Activated T-helper 17 cell treated with anti-CD3 and anti-CD28 coated beads, Interleukin-2, amount 50 U/mL, for 72 hours (primary cell): ENCODE measurements around the gene MYH14. TPM values are rescaled to one million over a fixed set of nuclear protein-coding genes. Genes with fewer than 3 reads are reported as not detected.

Experiments
- ATAC-seq: fragments of 150-1000 bp; cut with Tn5 transposase; replicated peaks from 2 replicates; pipeline ENCODE4 v1.10.0; 2021; ENCODE audit warnings: mild to moderate bottlenecking, moderate library complexity
- H3K27ac Mint-ChIP-seq: one replicate; pipeline ENCODE4 v1.8.0; 2022; ENCODE audit warnings: mixed read lengths
- H3K27me3 Mint-ChIP-seq: one replicate; pipeline ENCODE4 v1.8.0; 2022; ENCODE audit warnings: mixed read lengths
- H3K36me3 Mint-ChIP-seq: one replicate; pipeline ENCODE4 v1.8.0; 2022; ENCODE audit warnings: low read depth, mild to moderate bottlenecking, mixed read lengths
- H3K4me1 Mint-ChIP-seq: one replicate; pipeline ENCODE4 v1.8.0; 2022; ENCODE audit warnings: mixed read lengths
- H3K4me3 Mint-ChIP-seq: one replicate; pipeline ENCODE4 v1.8.0; 2022; ENCODE audit warnings: mild to moderate bottlenecking, mixed read lengths
- H3K9me3 Mint-ChIP-seq: one replicate; pipeline ENCODE4 v1.8.0; 2022; ENCODE audit warnings: mixed read lengths
- total RNA-seq, 2 donors: library from RNA; stranded (reverse); gene quantifications; one replicate each; pipeline ENCODE4 v1.2.3, GENCODE V29; 2022

The MYH14 gene
- total RNA-seq, 2 donors from 2014 or later, result not detected

GRCh38 chr19:50290011-50290410, 86.6 kb downstream of the MYH14 start:
- H3K36me3 Mint-ChIP-seq, result no peaks in the 10 kb centered on the region
- no peak overlapping the region for H3K4me3 Mint-ChIP-seq
- H3K27me3 Mint-ChIP-seq, result peaks cover 42% of the 10 kb centered on the region
- no peak overlapping the region for H3K27ac Mint-ChIP-seq
- H3K9me3 Mint-ChIP-seq, result peaks cover 9% of the 10 kb centered on the region
- ATAC-seq, result no peak
- H3K4me1 Mint-ChIP-seq, result no peaks in the 10 kb centered on the region

DNA sequence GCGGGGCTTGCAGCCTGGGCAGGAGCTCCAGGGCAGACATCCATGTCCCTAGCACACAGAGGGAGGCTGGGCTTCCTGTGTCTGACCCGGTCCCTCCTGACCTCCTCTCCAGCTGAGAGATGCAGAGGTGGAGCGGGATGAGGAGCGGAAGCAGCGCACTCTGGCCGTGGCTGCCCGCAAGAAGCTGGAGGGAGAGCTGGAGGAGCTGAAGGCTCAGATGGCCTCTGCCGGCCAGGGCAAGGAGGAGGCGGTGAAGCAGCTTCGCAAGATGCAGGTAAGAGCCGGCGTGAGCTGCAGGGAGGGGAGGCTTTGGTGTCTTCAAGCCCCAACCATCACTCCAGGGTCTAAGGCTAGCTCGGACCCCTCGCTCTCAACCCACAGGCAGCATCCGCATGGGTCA, 87.4 kb downstream of the MYH14 start:
- Mint-ChIP-seq H3K4me3 (no peak overlapping the region), H3K27me3 (peaks cover 39% of the 10 kb centered on the region), H3K36me3 (no peaks in the 10 kb centered on the region), H3K27ac (no peak overlapping the region), H3K4me1 (no peaks in the 10 kb centered on the region), H3K9me3 (peaks cover 6% of the 10 kb centered on the region)
- no peak for ATAC-seq

GRCh38 chr19:50292216-50292827, 88.9 kb downstream of the MYH14 start:
- H3K27me3 Mint-ChIP-seq, result peaks cover 37% of the 10 kb centered on the region
- H3K27ac Mint-ChIP-seq, result no peak overlapping the region
- H3K4me1 Mint-ChIP-seq, result no peaks in the 10 kb centered on the region
- ATAC-seq, result no peak
- peaks cover 3% of the 10 kb centered on the region for H3K9me3 Mint-ChIP-seq
- H3K4me3 Mint-ChIP-seq, result no peak overlapping the region
- H3K36me3 Mint-ChIP-seq, result no peaks in the 10 kb centered on the region

DNA sequence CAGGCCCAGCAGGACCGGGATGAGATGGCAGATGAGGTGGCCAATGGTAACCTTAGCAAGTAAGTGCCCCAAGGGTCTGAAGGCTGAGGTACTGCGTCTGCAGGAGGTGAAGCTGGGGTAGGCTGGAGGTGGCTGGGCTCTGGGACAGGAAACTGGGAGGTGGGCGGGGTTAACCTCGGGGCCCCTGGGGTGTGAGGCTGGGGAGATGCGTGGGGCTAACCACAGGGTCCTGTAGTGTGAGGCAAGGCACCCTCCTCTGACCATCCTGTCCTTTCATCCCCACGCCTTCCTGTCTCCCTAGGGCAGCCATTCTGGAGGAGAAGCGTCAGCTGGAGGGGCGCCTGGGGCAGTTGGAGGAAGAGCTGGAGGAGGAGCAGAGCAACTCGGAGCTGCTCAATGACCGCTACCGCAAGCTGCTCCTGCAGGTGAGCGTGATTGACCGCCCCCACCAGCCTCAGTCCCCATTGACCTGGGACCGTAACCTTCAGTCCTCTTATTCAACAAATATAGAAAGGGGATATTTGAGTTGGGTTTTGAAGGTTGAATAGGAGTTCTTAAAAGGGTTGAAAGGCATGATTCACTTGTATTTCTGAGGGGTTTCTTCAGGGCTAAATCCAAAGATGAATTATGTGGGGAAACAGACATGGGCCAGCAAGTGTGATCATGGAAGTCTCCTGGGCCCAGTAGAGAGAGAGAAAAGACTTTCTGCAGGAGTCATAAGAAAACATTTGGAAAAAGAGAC, 90.0 kb downstream of the MYH14 start:
- Mint-ChIP-seq H3K4me3 (no peak overlapping the region), H3K4me1 (no peaks in the 10 kb centered on the region), H3K27me3 (peaks cover 33% of the 10 kb centered on the region), H3K36me3 (no peaks in the 10 kb centered on the region), H3K9me3 (peaks cover 3% of the 10 kb centered on the region), H3K27ac (no peak overlapping the region)
- ATAC-seq, result no peak

GRCh38 chr19:50300051-50300450, 96.6 kb downstream of the MYH14 start:
- no peaks in the 10 kb centered on the region for H3K9me3 Mint-ChIP-seq
- no peak overlapping the region for H3K27ac Mint-ChIP-seq
- no peak overlapping the region for H3K4me3 Mint-ChIP-seq
- peaks cover 27% of the 10 kb centered on the region for H3K27me3 Mint-ChIP-seq
- H3K4me1 Mint-ChIP-seq, result peaks cover 12% of the 10 kb centered on the region
- no peaks in the 10 kb centered on the region for H3K36me3 Mint-ChIP-seq
- no peak for ATAC-seq

GRCh38 chr19:50300814-50301606, 97.6 kb downstream of the MYH14 start:
- Mint-ChIP-seq H3K4me3 (peak overlapping the region; percentile 38), H3K4me1 (peaks cover 12% of the 10 kb centered on the region), H3K27ac (no peak overlapping the region), H3K9me3 (no peaks in the 10 kb centered on the region), H3K27me3 (peaks cover 30% of the 10 kb centered on the region), H3K36me3 (no peaks in the 10 kb centered on the region)
- ATAC-seq, result peak; percentile 99

GRCh38 chr19:50301607-50301971, 98.2 kb downstream of the MYH14 start:
- Mint-ChIP-seq H3K27me3 (peaks cover 35% of the 10 kb centered on the region), H3K27ac (no peak overlapping the region), H3K4me1 (peaks cover 12% of the 10 kb centered on the region), H3K4me3 (peak overlapping the region; percentile 38), H3K36me3 (no peaks in the 10 kb centered on the region), H3K9me3 (no peaks in the 10 kb centered on the region)
- ATAC-seq, result peak; percentile 43

DNA sequence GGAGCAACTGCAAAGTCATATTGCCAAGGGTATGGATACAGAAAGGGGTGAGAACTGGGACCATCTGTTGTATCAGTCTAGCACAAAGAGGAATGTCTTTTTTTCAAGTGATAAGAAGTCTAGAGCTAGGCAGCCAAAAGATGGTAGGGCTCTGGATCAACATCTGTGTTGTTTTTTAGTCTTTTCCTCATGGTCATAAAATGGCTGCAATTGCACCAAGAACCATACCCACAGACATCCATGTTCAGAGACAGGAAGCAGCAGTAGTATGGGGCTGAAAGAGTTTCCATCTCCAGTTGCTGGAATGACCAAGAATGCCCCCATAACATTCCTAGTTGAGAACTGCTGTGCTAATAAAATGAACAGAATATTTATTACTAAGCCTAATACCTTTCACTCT, 100.1 kb downstream of the MYH14 start:
- Mint-ChIP-seq H3K27me3 (peaks cover 41% of the 10 kb centered on the region), H3K36me3 (no peaks in the 10 kb centered on the region), H3K4me1 (peaks cover 12% of the 10 kb centered on the region), H3K4me3 (no peak overlapping the region), H3K9me3 (no peaks in the 10 kb centered on the region), H3K27ac (no peak overlapping the region)
- no peak for ATAC-seq

DNA sequence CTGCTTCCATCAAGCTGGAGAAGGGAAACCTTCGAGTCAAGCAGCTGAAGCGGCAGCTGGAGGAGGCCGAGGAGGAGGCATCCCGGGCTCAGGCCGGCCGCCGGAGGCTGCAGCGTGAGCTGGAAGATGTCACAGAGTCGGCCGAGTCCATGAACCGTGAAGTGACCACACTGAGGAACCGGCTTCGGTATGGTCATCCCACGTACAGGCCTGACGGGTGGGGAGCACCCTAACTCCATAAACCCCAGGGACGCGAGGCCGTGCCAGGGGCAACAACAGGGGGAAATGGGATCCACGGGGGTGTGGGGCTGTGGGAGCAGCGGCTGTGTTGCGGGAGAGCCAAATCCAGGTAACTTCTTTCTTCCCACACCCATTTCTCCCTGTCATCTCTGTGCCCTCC, 105.6 kb downstream of the MYH14 start:
- no peak for ATAC-seq
- no peaks in the 10 kb centered on the region for H3K4me1 Mint-ChIP-seq
- no peaks in the 10 kb centered on the region for H3K36me3 Mint-ChIP-seq
- H3K27ac Mint-ChIP-seq, result no peak overlapping the region
- H3K9me3 Mint-ChIP-seq, result no peaks in the 10 kb centered on the region
- H3K4me3 Mint-ChIP-seq, result no peak overlapping the region
- peaks cover 58% of the 10 kb centered on the region for H3K27me3 Mint-ChIP-seq

DNA sequence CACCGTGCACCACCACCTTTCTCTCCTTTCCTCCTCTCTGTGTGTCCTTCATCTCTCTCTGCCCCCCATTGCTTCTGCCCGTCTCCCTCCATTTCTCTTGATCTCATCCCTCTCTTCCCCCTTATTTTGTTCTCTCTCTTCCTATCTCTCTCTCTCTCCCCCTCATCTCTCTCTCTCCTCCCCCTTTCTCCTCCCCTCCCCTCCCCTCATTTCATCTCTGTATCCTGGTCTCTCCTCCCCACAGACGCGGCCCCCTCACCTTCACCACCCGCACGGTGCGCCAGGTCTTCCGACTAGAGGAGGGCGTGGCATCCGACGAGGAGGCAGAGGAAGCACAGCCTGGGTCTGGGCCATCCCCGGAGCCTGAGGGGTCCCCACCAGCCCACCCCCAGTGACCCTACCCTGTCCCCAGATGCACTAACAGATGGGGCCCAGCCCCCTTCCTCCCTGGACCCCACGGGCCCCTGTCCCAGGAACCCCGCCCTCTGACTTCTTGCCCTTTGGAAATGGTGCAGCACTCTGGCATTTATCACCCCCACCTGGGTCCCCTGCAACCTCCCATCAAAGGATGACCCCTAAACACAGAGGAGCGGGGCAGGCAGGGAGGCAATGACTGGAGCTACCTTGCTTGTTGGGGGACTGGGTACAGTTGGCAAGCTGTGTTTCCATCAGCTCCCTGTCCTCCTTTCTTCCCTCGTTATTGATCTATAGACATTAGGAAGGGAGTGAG, 106.1 kb downstream of the MYH14 start:
- Mint-ChIP-seq H3K4me3 (no peak overlapping the region), H3K4me1 (no peaks in the 10 kb centered on the region), H3K9me3 (no peaks in the 10 kb centered on the region), H3K27ac (no peak overlapping the region), H3K36me3 (no peaks in the 10 kb centered on the region), H3K27me3 (peaks cover 60% of the 10 kb centered on the region)
- ATAC-seq, result no peak

- peaks cover 6% of the 10 kb centered on the region for H3K4me1 Mint-ChIP-seq
- no peak overlapping the region for H3K4me3 Mint-ChIP-seq
- H3K27me3 Mint-ChIP-seq, result peaks cover 60% of the 10 kb centered on the region
- no peaks in the 10 kb centered on the region for H3K9me3 Mint-ChIP-seq
- no peak for ATAC-seq
- H3K36me3 Mint-ChIP-seq, result peaks cover 6% of the 10 kb centered on the region
- no peak overlapping the region for H3K27ac Mint-ChIP-seq
Measured at GRCh38 chr19:50310759-50311465, 107.5 kb downstream of the MYH14 start.

- H3K27me3 Mint-ChIP-seq, result peaks cover 59% of the 10 kb centered on the region
- H3K4me1 Mint-ChIP-seq, result peaks cover 6% of the 10 kb centered on the region
- no peak overlapping the region for H3K27ac Mint-ChIP-seq
- no peaks in the 10 kb centered on the region for H3K9me3 Mint-ChIP-seq
- H3K4me3 Mint-ChIP-seq, result no peak overlapping the region
- no peak for ATAC-seq
- H3K36me3 Mint-ChIP-seq, result peaks cover 11% of the 10 kb centered on the region
Measured at GRCh38 chr19:50311723-50312635, 108.6 kb downstream of the MYH14 start.
